B cell (primary cell): Measurements from ENCODE around the gene GNA15. TPM values are rescaled to one million over a fixed set of nuclear protein-coding genes. Genes with fewer than 3 reads are reported as not detected.

Experiments
- ATAC-seq: fragments of 200-7000 bp; cut with Tn5 transposase; one replicate; pipeline ENCODE4 v1.10.0; 2021; ENCODE audit warnings: low read depth, mild to moderate bottlenecking, moderate number of reproducible peaks, moderate library complexity
- CTCF ChIA-PET: fragments of 350-600 bp; sonication (Branson Sonifier 250); formaldehyde crosslinking; loops from one replicate; lab custom pipeline; 2021; ENCODE audit warnings: antibody characterized with exemption, inconsistent platforms; lab: Charles Lee
- POLR2A ChIA-PET: fragments of 350-600 bp; sonication (Branson Sonifier 250); formaldehyde crosslinking; loops from one replicate; lab custom pipeline; 2021; ENCODE audit warnings: antibody characterized with exemption; lab: Charles Lee
- DNase-seq: peaks from one replicate; pipeline ENCODE4 v3.0.0; 2013
- H2AFZ ChIP-seq: 2 replicates; pipeline ENCODE4 v1.6.1; 2012; ENCODE audit warnings: mild to moderate bottlenecking, low read depth, low read length; ENCODE audit not compliant: insufficient read depth, poor library complexity, severe bottlenecking
- H3K27ac ChIP-seq, 2 donors: 1 replicate in 1 of 2; 2 replicates in 1 of 2; pipeline ENCODE4 v1.5.1; 2012 to 2013; ENCODE audit warnings: low read length in 2 of 2, mild to moderate bottlenecking in 2 of 2, moderate library complexity in 1 of 2
- H3K27me3 ChIP-seq, 4 experiments: fragments of 200-600 bp in 1 of 4; sonication (generic) in 1 of 4; replicated peaks in 1 of 4; 1 replicate in 2 of 4; 2 replicates in 2 of 4; pipeline versions ENCODE4 v1.6.1 to v1.7.0; 2013 to 2016; ENCODE audit warnings: low read length in 3 of 4, mild to moderate bottlenecking in 2 of 4, mixed read lengths in 1 of 4, moderate library complexity in 1 of 4; ENCODE audit not compliant: insufficient read depth in 4 of 4, control insufficient read depth in 3 of 4; ENCODE audit errors: control extremely low read depth in 1 of 4
- H3K36me3 ChIP-seq, 2 experiments: replicated peaks in 1 of 2; 1 replicate in 1 of 2; 2 replicates in 1 of 2; pipeline versions ENCODE4 v1.6.1 to v1.7.1; 2013; ENCODE audit warnings: low read length in 1 of 2; ENCODE audit not compliant: insufficient read depth in 2 of 2, control insufficient read depth in 1 of 2; ENCODE audit errors: control extremely low read depth in 1 of 2, extremely low read depth in 1 of 2
- H3K4me1 ChIP-seq, 2 donors: fragments of 200-600 bp in 1 of 2; sonication (generic) in 1 of 2; 1 replicate in 1 of 2; 2 replicates in 1 of 2; pipeline versions ENCODE4 v1.5.1 to v1.6.1; 2013 to 2017; ENCODE audit warnings: low read length in 2 of 2; ENCODE audit not compliant: control insufficient read depth in 2 of 2, insufficient read depth in 2 of 2
- H3K4me2 ChIP-seq: replicated peaks from 2 replicates; pipeline ENCODE3; 2012; ENCODE audit warnings: mild to moderate bottlenecking, low read depth, low read length; ENCODE audit not compliant: poor library complexity, severe bottlenecking
- H3K4me3 ChIP-seq, 5 experiments: fragments of 200-600 bp in 1 of 5; sonication (generic) in 1 of 5; 1 replicate in 3 of 5; 2 replicates in 2 of 5; pipeline versions ENCODE4 v1.5.1 to v1.7.0; 2011 to 2016; ENCODE audit warnings: low read length in 4 of 5, mild to moderate bottlenecking in 4 of 5, low read depth in 2 of 5, control low read depth in 1 of 5, moderate library complexity in 1 of 5; ENCODE audit not compliant: insufficient read depth in 1 of 5; ENCODE audit errors: control extremely low read depth in 1 of 5, extremely low read depth in 1 of 5
- H3K79me2 ChIP-seq: fragments of 200-600 bp; sonication (generic); one replicate; pipeline ENCODE4 v1.6.0; 2016; ENCODE audit warnings: low read length; ENCODE audit not compliant: control insufficient read depth, insufficient read depth
- H3K9ac ChIP-seq: fragments of 200-600 bp; sonication (generic); 2 replicates; pipeline ENCODE4 v1.6.1; 2017; ENCODE audit warnings: mild to moderate bottlenecking, low read length, moderate library complexity
- H3K9me3 ChIP-seq, 3 donors: one replicate each; pipeline versions ENCODE4 v1.6.1 to v1.7.1; 2013; ENCODE audit warnings: low read length in 2 of 3; ENCODE audit not compliant: control insufficient read depth in 2 of 3, insufficient read depth in 1 of 3; ENCODE audit errors: control extremely low read depth in 1 of 3
- H4K20me1 ChIP-seq: 2 replicates; pipeline ENCODE4 v1.6.0; 2012; ENCODE audit warnings: mild to moderate bottlenecking, low read length; ENCODE audit not compliant: insufficient read depth, control insufficient read depth, poor library complexity, severe bottlenecking
- H3K27ac Mint-ChIP-seq: one replicate; pipeline ENCODE4 v1.8.0; 2021; ENCODE audit warnings: mixed read lengths
- H3K27me3 Mint-ChIP-seq: one replicate; pipeline ENCODE4 v1.8.0; 2021; ENCODE audit warnings: mixed read lengths
- H3K4me1 Mint-ChIP-seq: one replicate; pipeline ENCODE4 v1.8.0; 2021; ENCODE audit warnings: mixed read lengths
- H3K4me3 Mint-ChIP-seq: one replicate; pipeline ENCODE4 v1.8.0; 2021; ENCODE audit warnings: mixed read lengths
- H3K9me3 Mint-ChIP-seq: one replicate; pipeline ENCODE4 v1.8.0; 2022; ENCODE audit warnings: mixed read lengths; ENCODE audit not compliant: insufficient read depth
- CTCF ChIP-seq: fragments of 200-600 bp; IDR thresholded peaks from one replicate; pipeline ENCODE4 v1.8.0; 2022; ENCODE audit warnings: antibody characterized with exemption, mild to moderate bottlenecking
- EZH2 ChIP-seq: IDR thresholded peaks from 2 replicates; pipeline ENCODE4 v1.6.1; 2012; ENCODE audit warnings: borderline replicate concordance, low read depth, mild to moderate bottlenecking, moderate library complexity, low read length; ENCODE audit not compliant: insufficient read depth, poor library complexity, severe bottlenecking
- WGBS: methylation state at CpG from one replicate; pipeline ENCODE4 v1.1.5; 2013; ENCODE audit warnings: missing lambda C conversion rate; ENCODE audit not compliant: insufficient coverage; 5-methylcytosine and 5-hydroxymethylcytosine counted together
- intact Hi-C: fragments of 100-400 bp; cut with micrococcal nuclease; formaldehyde crosslinking; loops from one replicate; pipeline ENCODE4 v1.10.0; 2022
- polyA plus RNA-seq: library from polyadenylated mRNA; depleted of rRNA; stranded (reverse); fragments of >200 nt; gene quantifications from 2 replicates; pipeline ENCODE4 v1.2.3, GENCODE V29; 2012
- total RNA-seq, 2 donors: library from RNA; stranded (reverse); fragments of 120-200 nt in 1 of 2; gene quantifications; 1 replicate in 1 of 2; 2 replicates in 1 of 2; pipeline versions ENCODE4 v1.2.3 to v1.2.4, GENCODE V29; 2013 to 2022

Gene GNA15
- total and polyA plus RNA-seq, 2 donors (not counting 1 experiment from before 2014, with no cell fraction given), result 0.37 to 0.52 TPM

GRCh38 chr19:3151563-3152418 lies 16.0 kb downstream of the GNA15 start:
- 84% methylated on average over 14 of the region's 14 CpGs for WGBS
- no peak for DNase-seq
- Histone ChIP-seq H4K20me1 (no peaks in the 10 kb centered on the region), H3K27me3 (no peaks in the 10 kb centered on the region), H3K9ac (no peak overlapping the region), H3K36me3 (no peaks in the 10 kb centered on the region), H3K4me2 (no peak overlapping the region), H3K27ac (no peak overlapping the region), H2AFZ (no peak overlapping the region), H3K9me3 (peaks cover 0 to 11% (median 0%) of the 10 kb centered on the region in 3 donors), H3K4me1 (peaks cover 15% of the 10 kb centered on the region in 2 donors), H3K79me2 (no peaks in the 10 kb centered on the region), H3K4me3 (no peak overlapping the region)
- TF ChIP-seq CTCF (no peak), EZH2 (no peak)
- Mint-ChIP-seq H3K27ac (no peak overlapping the region), H3K9me3 (peaks cover 3% of the 10 kb centered on the region), H3K4me3 (no peak overlapping the region), H3K27me3 (no peaks in the 10 kb centered on the region), H3K4me1 (peaks cover 4% of the 10 kb centered on the region)
- ATAC-seq, result no peak
- intact Hi-C loops, result no loop called here
- POLR2A ChIA-PET, result interaction anchor here (0.6 kb wide), 2 partner anchors 18 to 62 kb away, joined by 3 to 4 read pairs; no protein-coding TSS in a partner anchor
- CTCF ChIA-PET, result interaction anchor here (0.9 kb wide), 1 partner anchor 190 kb away, joined by 4 read pairs; no protein-coding TSS in a partner anchor

GRCh38 chr19:3152419-3152780 lies 16.6 kb downstream of the GNA15 start:
- ChIA-PET CTCF (interaction anchor here (0.8 to 0.9 kb wide), 2 partner anchors 12 to 190 kb away, joined by 3 to 4 read pairs; no protein-coding TSS in a partner anchor), POLR2A (interaction anchor here (0.6 kb wide), 1 partner anchor 61 kb away, joined by 4 read pairs; no protein-coding TSS in a partner anchor)
- Mint-ChIP-seq H3K27me3 (no peaks in the 10 kb centered on the region), H3K4me1 (peaks cover 3% of the 10 kb centered on the region), H3K27ac (no peak overlapping the region), H3K4me3 (no peak overlapping the region), H3K9me3 (peaks cover 3% of the 10 kb centered on the region)
- Histone ChIP-seq H3K36me3 (no peaks in the 10 kb centered on the region), H3K9me3 (peaks cover 0 to 9% (median 0%) of the 10 kb centered on the region in 3 donors), H3K79me2 (no peaks in the 10 kb centered on the region), H3K4me3 (no peak overlapping the region), H3K4me1 (peaks cover 15% of the 10 kb centered on the region in 2 donors), H2AFZ (no peak overlapping the region), H3K27ac (no peak overlapping the region), H3K4me2 (no peak overlapping the region), H3K27me3 (no peaks in the 10 kb centered on the region), H3K9ac (no peak overlapping the region), H4K20me1 (no peaks in the 10 kb centered on the region)
- intact Hi-C loops, result no loop called here
- no peak for ATAC-seq
- TF ChIP-seq EZH2 (no peak), CTCF (no peak)
- no peak for DNase-seq
- 100% methylated on average over 2 of the region's 3 CpGs for WGBS
